ENCODE measurements around the gene DSC3. TPM values are rescaled to one million over a fixed set of nuclear protein-coding genes. Genes with fewer than 3 reads are reported as not detected.

Gene DSC3
- total and polyA plus RNA-seq, 9 of the 15 experiments (the other 6 are each of a cell fraction or from before 2014, with no cell fraction given): 0.01 to 0.40 (median 0.07) TPM

DNA sequence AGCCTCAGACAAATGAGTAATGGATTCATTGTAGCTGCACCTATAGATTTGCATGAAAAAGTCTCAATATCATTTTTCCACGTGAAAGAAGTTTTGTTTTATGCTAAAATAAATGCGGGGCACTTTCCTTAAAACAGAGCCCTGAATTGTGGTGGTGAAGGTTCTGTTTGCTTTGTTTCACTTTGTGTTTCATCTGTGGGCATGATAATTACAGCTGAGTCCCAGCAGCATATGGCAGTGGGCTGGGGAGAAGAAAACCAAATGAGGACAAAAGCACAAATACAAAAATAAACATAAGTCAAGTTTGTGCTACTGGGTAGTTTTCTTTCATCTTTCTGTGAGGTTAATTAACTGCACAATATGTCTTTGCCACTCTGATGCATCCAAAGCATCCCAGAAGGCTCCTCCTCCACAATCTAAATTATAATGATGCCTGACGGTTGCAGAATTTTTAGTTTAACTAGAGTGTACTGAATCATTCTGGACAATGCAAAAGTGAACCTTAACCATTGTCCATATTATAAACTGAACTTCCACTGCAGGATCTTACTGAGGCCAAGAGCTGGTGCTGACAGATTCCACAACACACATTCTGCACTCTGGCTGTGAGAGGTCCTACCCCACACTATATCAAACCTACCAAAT lies 97.6 kb downstream of the DSC3 start:
- intact Hi-C loops (cut with micrococcal nuclease): no loop called here
- Histone ChIP-seq H3K9ac (ENCODE audit: insufficient read depth in 1 of 2, low read depth in 2 of 2, low read length in 2 of 2) (no peak overlapping the region), H3K4me3 (no peak overlapping the region), H3K9me1 (ENCODE audit: control insufficient read depth, insufficient read depth, low read length) (no peaks in the 10 kb centered on the region), H3K4me1 (replicated peaks in 1 of 2; ENCODE audit: control insufficient read depth in 2 of 2, insufficient read depth in 2 of 2, low read length in 2 of 2) (no peaks in the 10 kb centered on the region), H2AFZ (ENCODE audit: low read depth, low read length) (no peak overlapping the region), H3K79me2 (ENCODE audit: control insufficient read depth, insufficient read depth, low read length) (no peaks in the 10 kb centered on the region), H4K20me1 (replicated peaks; ENCODE audit: control insufficient read depth, insufficient read depth, low read length) (no peaks in the 10 kb centered on the region), H3K27me3 (ENCODE audit: control insufficient read depth in 2 of 2, insufficient read depth in 2 of 2, low read length in 2 of 2) (no peaks in the 10 kb centered on the region), H3K4me2 (ENCODE audit: insufficient read depth, low read length) (no peak overlapping the region), H3K27ac (ENCODE audit: extremely low read depth, low read depth, low read length) (no peak overlapping the region), H3K36me3 (ENCODE audit: control insufficient read depth, insufficient read depth, low read length) (no peaks in the 10 kb centered on the region), H3K9me3 (replicated peaks; ENCODE audit: control insufficient read depth, insufficient read depth, low read depth, low read length) (no peaks in the 10 kb centered on the region)
- DNase-seq (ENCODE audit: extremely low read depth in 1 of 4, low spot score in 3 of 4) (no peak), ATAC-seq (no peak), FAIRE-seq (no peak)
- in situ Hi-C loops (cut with MboI): no loop called here
- no TSS peak for BruUV-seq (replicated peaks)
- 6% methylated on average over 3 of the region's 3 CpGs for WGBS (ENCODE audit: insufficient coverage, low coverage, missing lambda C conversion rate)
- TF ChIP-seq CXXC5 (CRISPR knock-in tag; IDR thresholded peaks at IDR 0.05): no peak
- TF ChIP-seq RBFOX2 (IDR thresholded peaks at IDR 0.05; ENCODE audit: low read depth, low read length): no peak
- no peak for TF ChIP-seq ZFPM2 (CRISPR knock-in tag; IDR thresholded peaks at IDR 0.05)
- TF ChIP-seq, protein P1, sequence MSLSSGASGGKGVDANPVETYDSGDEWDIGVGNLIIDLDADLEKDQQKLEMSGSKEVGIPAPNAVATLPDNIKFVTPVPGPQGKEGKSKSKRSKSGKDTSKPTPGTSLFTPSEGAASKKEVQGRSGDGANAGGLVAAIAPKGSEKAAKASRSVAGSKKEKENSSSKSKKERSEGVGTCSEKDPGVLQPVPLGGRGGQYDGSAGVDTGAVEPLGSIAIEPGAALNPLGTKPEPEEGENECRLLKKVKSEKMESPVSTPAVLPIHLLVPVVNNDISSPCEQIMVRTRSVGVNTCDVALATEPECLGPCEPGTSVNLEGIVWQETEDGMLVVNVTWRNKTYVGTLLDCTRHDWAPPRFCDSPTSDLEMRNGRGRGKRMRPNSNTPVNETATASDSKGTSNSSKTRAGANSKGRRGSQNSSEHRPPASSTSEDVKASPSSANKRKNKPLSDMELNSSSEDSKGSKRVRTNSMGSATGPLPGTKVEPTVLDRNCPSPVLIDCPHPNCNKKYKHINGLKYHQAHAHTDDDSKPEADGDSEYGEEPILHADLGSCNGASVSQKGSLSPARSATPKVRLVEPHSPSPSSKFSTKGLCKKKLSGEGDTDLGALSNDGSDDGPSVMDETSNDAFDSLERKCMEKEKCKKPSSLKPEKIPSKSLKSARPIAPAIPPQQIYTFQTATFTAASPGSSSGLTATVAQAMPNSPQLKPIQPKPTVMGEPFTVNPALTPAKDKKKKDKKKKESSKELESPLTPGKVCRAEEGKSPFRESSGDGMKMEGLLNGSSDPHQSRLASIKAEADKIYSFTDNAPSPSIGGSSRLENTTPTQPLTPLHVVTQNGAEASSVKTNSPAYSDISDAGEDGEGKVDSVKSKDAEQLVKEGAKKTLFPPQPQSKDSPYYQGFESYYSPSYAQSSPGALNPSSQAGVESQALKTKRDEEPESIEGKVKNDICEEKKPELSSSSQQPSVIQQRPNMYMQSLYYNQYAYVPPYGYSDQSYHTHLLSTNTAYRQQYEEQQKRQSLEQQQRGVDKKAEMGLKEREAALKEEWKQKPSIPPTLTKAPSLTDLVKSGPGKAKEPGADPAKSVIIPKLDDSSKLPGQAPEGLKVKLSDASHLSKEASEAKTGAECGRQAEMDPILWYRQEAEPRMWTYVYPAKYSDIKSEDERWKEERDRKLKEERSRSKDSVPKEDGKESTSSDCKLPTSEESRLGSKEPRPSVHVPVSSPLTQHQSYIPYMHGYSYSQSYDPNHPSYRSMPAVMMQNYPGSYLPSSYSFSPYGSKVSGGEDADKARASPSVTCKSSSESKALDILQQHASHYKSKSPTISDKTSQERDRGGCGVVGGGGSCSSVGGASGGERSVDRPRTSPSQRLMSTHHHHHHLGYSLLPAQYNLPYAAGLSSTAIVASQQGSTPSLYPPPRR (CRISPR knock-in tag; IDR thresholded peaks at IDR 0.05; ENCODE audit: borderline replicate concordance): no peak
- no peak for TF ChIP-seq NCOA6 (IDR thresholded peaks at IDR 0.05)
- TF ChIP-seq MTA3 (IDR thresholded peaks at IDR 0.05; ENCODE audit: borderline replicate concordance): no peak
- no peak for TF ChIP-seq BMI1 (IDR thresholded peaks at IDR 0.05; ENCODE audit: low read length)
- TF ChIP-seq CBX1 (IDR thresholded peaks at IDR 0.05; ENCODE audit: low read depth): no peak
- TF ChIP-seq GTF2F1 (IDR thresholded peaks at IDR 0.05; ENCODE audit: low read depth, low read length): no peak
- POLR2A ChIA-PET: no interaction called here
- CTCF ChIA-PET (ENCODE audit: low intra/inter-chr PET ratio): interaction anchor here (0.7 kb wide), 1 partner anchor 1623 kb away, joined by 3 read pairs; no protein-coding TSS in a partner anchor
